ENCODE results near the gene CTCF.
A peak's percentile ranks its signal among the peaks of the same experiment; 100 is the strongest.

Gene CTCF

GRCh38 chr16:67649494-67649931 lies 87.2 kb downstream of the CTCF start:
- no peak for TF ChIP-seq TCF12 (IDR thresholded peaks at IDR 0.05; ENCODE audit: low read depth)
- TF ChIP-seq TEAD4 (IDR thresholded peaks at IDR 0.05) = no peak
- TF ChIP-seq MAX (IDR thresholded peaks at IDR 0.05) = no peak
- TF ChIP-seq EGR1 (IDR thresholded peaks at IDR 0.05) = no peak
- TF ChIP-seq ZBTB7A (IDR thresholded peaks at IDR 0.05; ENCODE audit: low read depth) = no peak
- no peak for TF ChIP-seq CEBPB (IDR thresholded peaks at IDR 0.05)
- no peak for TF ChIP-seq RAD21 (IDR thresholded peaks at IDR 0.05; ENCODE audit: low read depth)
- no peak for TF ChIP-seq YY1 (IDR thresholded peaks at IDR 0.05; ENCODE audit: low read depth)
- TF ChIP-seq NFIC (IDR thresholded peaks at IDR 0.05) = no peak
- no peak for TF ChIP-seq REST (IDR thresholded peaks at IDR 0.05; ENCODE audit: low read depth)
- TF ChIP-seq FOXM1 (IDR thresholded peaks at IDR 0.05; ENCODE audit: borderline replicate concordance, low read depth) = no peak
- no peak for TF ChIP-seq TAF1 (IDR thresholded peaks at IDR 0.05; ENCODE audit: low read depth)

GRCh38 chr16:67650023-67650422 lies 87.7 kb downstream of the CTCF start:
- TF ChIP-seq FOXM1 (IDR thresholded peaks at IDR 0.05; ENCODE audit: borderline replicate concordance, low read depth) (no peak), MAX (IDR thresholded peaks at IDR 0.05) (no peak), EP300 (IDR thresholded peaks at IDR 0.05; ENCODE audit: borderline replicate concordance) (no peak), RAD21 (IDR thresholded peaks at IDR 0.05; ENCODE audit: low read depth) (no peak), REST (IDR thresholded peaks at IDR 0.05; ENCODE audit: low read depth) (no peak), USF1 (IDR thresholded peaks at IDR 0.05) (no peak), EGR1 (IDR thresholded peaks at IDR 0.05) (no peak), TEAD4 (IDR thresholded peaks at IDR 0.05) (no peak), CEBPB (IDR thresholded peaks at IDR 0.05) (no peak), TAF1 (IDR thresholded peaks at IDR 0.05; ENCODE audit: low read depth) (no peak), TCF12 (IDR thresholded peaks at IDR 0.05; ENCODE audit: low read depth) (no peak), NFIC (IDR thresholded peaks at IDR 0.05) (no peak), ZBTB7A (IDR thresholded peaks at IDR 0.05; ENCODE audit: low read depth) (no peak), CREB1 (IDR thresholded peaks at IDR 0.05; ENCODE audit: low read depth) (no peak)

- no peak for TF ChIP-seq USF1 (IDR thresholded peaks at IDR 0.05)
- TF ChIP-seq CREB1 (IDR thresholded peaks at IDR 0.05; ENCODE audit: low read depth) = no peak
- no peak for TF ChIP-seq ZBTB7A (IDR thresholded peaks at IDR 0.05; ENCODE audit: low read depth)
- no peak for TF ChIP-seq EGR1 (IDR thresholded peaks at IDR 0.05)
- no peak for TF ChIP-seq TEAD4 (IDR thresholded peaks at IDR 0.05)
- TF ChIP-seq RAD21 (IDR thresholded peaks at IDR 0.05; ENCODE audit: low read depth) = no peak
- no peak for TF ChIP-seq FOXM1 (IDR thresholded peaks at IDR 0.05; ENCODE audit: borderline replicate concordance, low read depth)
Observed at GRCh38 chr16:67651039-67651438, 88.7 kb downstream of the CTCF start.

- TF ChIP-seq TAF1 (IDR thresholded peaks at IDR 0.05; ENCODE audit: low read depth) (no peak), EGR1 (IDR thresholded peaks at IDR 0.05) (no peak), CREB1 (IDR thresholded peaks at IDR 0.05; ENCODE audit: low read depth) (no peak), FOXM1 (IDR thresholded peaks at IDR 0.05; ENCODE audit: borderline replicate concordance, low read depth) (no peak), TEAD4 (IDR thresholded peaks at IDR 0.05) (no peak), ZBTB7A (IDR thresholded peaks at IDR 0.05; ENCODE audit: low read depth) (no peak), YY1 (IDR thresholded peaks at IDR 0.05; ENCODE audit: low read depth) (no peak), TCF12 (IDR thresholded peaks at IDR 0.05; ENCODE audit: low read depth) (no peak), NFIC (IDR thresholded peaks at IDR 0.05) (no peak), EP300 (IDR thresholded peaks at IDR 0.05; ENCODE audit: borderline replicate concordance) (no peak)
Observed at GRCh38 chr16:67651847-67652246, 89.5 kb downstream of the CTCF start.

GRCh38 chr16:67652578-67653127 lies 90.3 kb downstream of the CTCF start:
- TF ChIP-seq CREB1 (IDR thresholded peaks at IDR 0.05; ENCODE audit: low read depth) (no peak), REST (IDR thresholded peaks at IDR 0.05; ENCODE audit: low read depth) (peak; percentile 85)

Measured in Ishikawa (cell line).